Subcutaneous adipose tissue (tissue), 4 donors: ENCODE data around the gene TSGA10IP. TPM values are rescaled to one million over a fixed set of nuclear protein-coding genes. Genes with fewer than 3 reads are reported as not detected.

Experiments used
- total RNA-seq, 4 donors: library from RNA; depleted of rRNA; stranded (reverse); fragments of >200 nt; gene quantifications; one replicate each; pipeline ENCODE4 v1.1.0, GENCODE V29; 2016
- TF ChIP-seq, protein P1 (sequence below): fragments of 450-650 bp; IDR thresholded peaks from one replicate; pipeline ENCODE4 v1.5.1; 2016; ENCODE audit warnings: low read depth, mild to moderate bottlenecking, control low read depth, antibody characterized with exemption, moderate library complexity

The TSGA10IP gene
- total RNA-seq, 4 donors from 2014 or later, result not detected

- TF ChIP-seq, protein P1, sequence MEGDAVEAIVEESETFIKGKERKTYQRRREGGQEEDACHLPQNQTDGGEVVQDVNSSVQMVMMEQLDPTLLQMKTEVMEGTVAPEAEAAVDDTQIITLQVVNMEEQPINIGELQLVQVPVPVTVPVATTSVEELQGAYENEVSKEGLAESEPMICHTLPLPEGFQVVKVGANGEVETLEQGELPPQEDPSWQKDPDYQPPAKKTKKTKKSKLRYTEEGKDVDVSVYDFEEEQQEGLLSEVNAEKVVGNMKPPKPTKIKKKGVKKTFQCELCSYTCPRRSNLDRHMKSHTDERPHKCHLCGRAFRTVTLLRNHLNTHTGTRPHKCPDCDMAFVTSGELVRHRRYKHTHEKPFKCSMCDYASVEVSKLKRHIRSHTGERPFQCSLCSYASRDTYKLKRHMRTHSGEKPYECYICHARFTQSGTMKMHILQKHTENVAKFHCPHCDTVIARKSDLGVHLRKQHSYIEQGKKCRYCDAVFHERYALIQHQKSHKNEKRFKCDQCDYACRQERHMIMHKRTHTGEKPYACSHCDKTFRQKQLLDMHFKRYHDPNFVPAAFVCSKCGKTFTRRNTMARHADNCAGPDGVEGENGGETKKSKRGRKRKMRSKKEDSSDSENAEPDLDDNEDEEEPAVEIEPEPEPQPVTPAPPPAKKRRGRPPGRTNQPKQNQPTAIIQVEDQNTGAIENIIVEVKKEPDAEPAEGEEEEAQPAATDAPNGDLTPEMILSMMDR, result no peak
Observed at GRCh38 chr11:65981101-65981740, 35.9 kb downstream of the TSGA10IP start.

GRCh38 chr11:65981972-65982823 is 36.9 kb downstream of the TSGA10IP start:
- TF ChIP-seq, protein P1, result no peak

DNA sequence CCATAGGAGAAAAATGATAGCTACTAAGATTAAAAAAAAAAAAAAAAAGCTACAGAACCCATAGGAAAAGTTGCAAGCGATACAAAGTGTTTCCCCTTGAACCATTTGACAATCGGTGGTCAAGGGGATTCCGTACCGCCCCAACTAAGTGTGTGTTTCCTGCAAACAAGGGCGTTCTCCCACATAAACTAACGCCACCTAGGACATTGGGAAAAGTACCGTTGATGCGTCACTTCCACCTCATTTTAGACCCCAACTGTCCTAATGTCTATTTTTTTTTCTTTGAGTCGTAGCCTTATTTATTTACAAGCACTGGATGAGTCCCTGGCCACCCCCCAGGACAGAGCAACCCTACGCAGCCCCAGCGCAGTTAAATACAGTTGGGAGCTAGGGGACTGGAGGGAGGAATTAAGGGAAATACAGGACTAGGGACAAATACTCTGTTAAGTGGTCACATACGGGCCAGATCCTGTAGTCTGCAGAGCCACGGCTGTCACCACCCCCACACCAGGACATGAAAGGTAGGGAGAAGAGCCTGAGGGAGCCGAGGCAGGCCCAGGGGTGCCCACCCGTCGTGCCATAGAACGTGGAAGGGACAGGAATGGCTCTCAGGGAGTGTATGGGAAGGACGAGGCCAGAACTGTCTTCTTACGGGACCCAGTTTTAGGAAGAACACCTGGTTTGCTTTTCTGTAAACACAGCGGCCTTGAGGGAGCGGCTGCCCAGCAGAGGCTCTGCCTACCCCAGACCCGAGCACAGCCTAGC is 37.7 kb downstream of the TSGA10IP start:
- TF ChIP-seq, protein P1, result no peak

DNA sequence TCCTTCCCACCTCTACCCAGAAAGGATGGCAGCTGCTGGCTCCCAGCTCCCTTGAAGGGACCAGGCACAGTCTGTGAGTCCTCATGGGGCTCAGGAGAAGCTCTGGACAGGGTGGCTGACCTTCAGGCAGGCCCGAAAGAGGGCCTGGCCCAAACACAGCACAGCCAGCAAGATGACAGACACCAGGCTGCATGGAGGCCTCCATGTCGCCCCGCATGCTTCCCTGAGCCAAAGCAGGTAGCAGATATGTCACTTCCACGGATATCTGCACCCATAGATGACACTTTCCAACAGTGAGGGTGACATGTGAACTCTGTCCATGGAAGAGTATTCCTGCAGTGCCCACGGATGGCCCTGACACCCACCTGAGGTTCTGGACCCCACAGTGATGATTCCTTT is 38.3 kb downstream of the TSGA10IP start:
- TF ChIP-seq, protein P1, result no peak

GRCh38 chr11:65987336-65987735 is 42.1 kb downstream of the TSGA10IP start:
- TF ChIP-seq, protein P1, result no peak

- TF ChIP-seq, protein P1, result no peak
Observed at GRCh38 chr11:65988791-65989592, 43.7 kb downstream of the TSGA10IP start.
